ENCODE results near the gene SREK1. TPM values are rescaled to one million over a fixed set of nuclear protein-coding genes. Genes with fewer than 3 reads are reported as not detected.

Gene SREK1
- total and polyA plus RNA-seq, 2 donors (not counting 3 experiments of a cell fraction or from before 2014, with no cell fraction given) = 27.4 to 78.6 TPM

DNA sequence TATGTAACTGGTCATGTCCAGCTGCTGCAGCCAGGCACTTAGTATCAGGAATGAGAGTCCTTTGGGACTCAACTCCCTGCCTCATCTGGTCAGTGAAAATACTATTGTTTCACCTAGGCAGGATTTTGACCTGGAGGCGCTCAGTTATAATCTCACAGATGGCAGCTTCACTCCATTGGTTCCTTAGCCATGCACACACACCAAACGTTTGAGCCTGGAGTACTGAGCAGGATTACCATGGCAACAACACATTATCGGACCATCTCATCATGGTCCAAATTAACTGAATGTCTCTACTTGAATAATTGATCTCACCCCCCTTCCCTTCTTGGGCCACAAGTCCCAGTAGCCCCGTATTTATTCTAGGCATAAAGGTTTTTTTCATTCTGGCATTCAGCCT, 15.0 kb upstream of the SREK1 start:
- H2AFZ ChIP-seq (ENCODE audit: low read depth, low read length) = no peak overlapping the region
- ChIA-PET POLR2A (no interaction called here), CTCF (no interaction called here)
- H3K79me2 ChIP-seq (ENCODE audit: control insufficient read depth, insufficient read depth, low read length) = no peaks in the 10 kb centered on the region
- no TSS peak for BruUV-seq (replicated peaks)
- DNase-seq (ENCODE audit: low read depth, low spot score) (no peak), FAIRE-seq (no peak)
- H4K20me1 ChIP-seq (replicated peaks; ENCODE audit: control insufficient read depth, extremely low read depth, insufficient read depth, low read length) = no peaks in the 10 kb centered on the region
- no peak for TF ChIP-seq POLR2AphosphoS5 (IDR thresholded peaks at IDR 0.05; ENCODE audit: insufficient read depth, low read depth, low read length)
- TF ChIP-seq JUN (IDR thresholded peaks at IDR 0.05; ENCODE audit: borderline replicate concordance, insufficient read depth, insufficient read length, low read depth) = no peak
- TF ChIP-seq FOS (IDR thresholded peaks at IDR 0.05; ENCODE audit: borderline replicate concordance, insufficient read depth, low read length) = no peak
- no peak for TF ChIP-seq GATA2 (IDR thresholded peaks at IDR 0.05; ENCODE audit: insufficient read depth, insufficient read length, low read depth, low read length)
- TF ChIP-seq MYC (IDR thresholded peaks at IDR 0.05; ENCODE audit: low read depth, low read length) = no peak
- TF ChIP-seq, protein P1, sequence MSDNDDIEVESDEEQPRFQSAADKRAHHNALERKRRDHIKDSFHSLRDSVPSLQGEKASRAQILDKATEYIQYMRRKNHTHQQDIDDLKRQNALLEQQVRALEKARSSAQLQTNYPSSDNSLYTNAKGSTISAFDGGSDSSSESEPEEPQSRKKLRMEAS (IDR thresholded peaks at IDR 0.05; ENCODE audit: insufficient read depth, insufficient read length) = no peak
- no peak for TF ChIP-seq POLR2A (IDR thresholded peaks at IDR 0.05; ENCODE audit: low read depth, low read length)
- no peak for TF ChIP-seq EZH2 (IDR thresholded peaks at IDR 0.05; ENCODE audit: borderline replicate concordance, low read depth, low read length, severe bottlenecking)
- TF ChIP-seq, protein P2, sequence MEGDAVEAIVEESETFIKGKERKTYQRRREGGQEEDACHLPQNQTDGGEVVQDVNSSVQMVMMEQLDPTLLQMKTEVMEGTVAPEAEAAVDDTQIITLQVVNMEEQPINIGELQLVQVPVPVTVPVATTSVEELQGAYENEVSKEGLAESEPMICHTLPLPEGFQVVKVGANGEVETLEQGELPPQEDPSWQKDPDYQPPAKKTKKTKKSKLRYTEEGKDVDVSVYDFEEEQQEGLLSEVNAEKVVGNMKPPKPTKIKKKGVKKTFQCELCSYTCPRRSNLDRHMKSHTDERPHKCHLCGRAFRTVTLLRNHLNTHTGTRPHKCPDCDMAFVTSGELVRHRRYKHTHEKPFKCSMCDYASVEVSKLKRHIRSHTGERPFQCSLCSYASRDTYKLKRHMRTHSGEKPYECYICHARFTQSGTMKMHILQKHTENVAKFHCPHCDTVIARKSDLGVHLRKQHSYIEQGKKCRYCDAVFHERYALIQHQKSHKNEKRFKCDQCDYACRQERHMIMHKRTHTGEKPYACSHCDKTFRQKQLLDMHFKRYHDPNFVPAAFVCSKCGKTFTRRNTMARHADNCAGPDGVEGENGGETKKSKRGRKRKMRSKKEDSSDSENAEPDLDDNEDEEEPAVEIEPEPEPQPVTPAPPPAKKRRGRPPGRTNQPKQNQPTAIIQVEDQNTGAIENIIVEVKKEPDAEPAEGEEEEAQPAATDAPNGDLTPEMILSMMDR (IDR thresholded peaks at IDR 0.05; ENCODE audit: extremely low read depth in 1 of 2, insufficient read depth in 1 of 2, low read depth in 1 of 2, low read length in 2 of 2) = no peak
- H3K36me3 ChIP-seq (ENCODE audit: control insufficient read depth in 2 of 2, extremely low read depth in 1 of 2, insufficient read depth in 2 of 2, low read length in 2 of 2) = no peaks in the 10 kb centered on the region
- H3K9me3 ChIP-seq (replicated peaks; ENCODE audit: control insufficient read depth, insufficient read depth, low read length) = no peaks in the 10 kb centered on the region
- no peak overlapping the region for H3K4me3 ChIP-seq (replicated peaks in 1 of 3; ENCODE audit: insufficient read depth in 1 of 3, low read depth in 1 of 3, low read length in 3 of 3)
- no peaks in the 10 kb centered on the region for H3K9me1 ChIP-seq (replicated peaks; ENCODE audit: control insufficient read depth, extremely low read depth, insufficient read depth, low read length)
- H3K4me2 ChIP-seq (ENCODE audit: insufficient read depth, low read length) = no peak overlapping the region
- no peak overlapping the region for H3K27ac ChIP-seq (ENCODE audit: insufficient read depth, low read depth, low read length)
- intact Hi-C loops (cut with micrococcal nuclease) = no loop called here
- no peaks in the 10 kb centered on the region for H3K27me3 ChIP-seq (ENCODE audit: control insufficient read depth in 2 of 2, insufficient read depth in 2 of 2, low read length in 2 of 2)
- dilution Hi-C loops (cut with MboI; ENCODE audit: extremely low pct_ligation_motif_present, low sequenced_read_pairs) = no loop called here
- no peaks in the 10 kb centered on the region for H3K4me1 ChIP-seq (ENCODE audit: control insufficient read depth, extremely low read depth, insufficient read depth, low read length)
- H3K9ac ChIP-seq (replicated peaks; ENCODE audit: extremely low read depth, insufficient read depth, low read length) = no peak overlapping the region
